Tibial artery (tissue), 4 donors: ENCODE data around the gene POLD4.

Source experiments
- DNase-seq, 2 donors: peaks; one replicate each; pipeline ENCODE4 v3.0.0-alpha.2; 2019
- H3K27ac ChIP-seq, 2 donors: fragments of 200-600 bp; sonication (generic) in 1 of 2; 1 replicate in 1 of 2; 2 replicates in 1 of 2; pipeline ENCODE4 v1.5.1; 2018 to 2019; ENCODE audit warnings: mild to moderate bottlenecking in 1 of 2
- H3K27me3 ChIP-seq, 2 donors: fragments of 200-600 bp; sonication (generic) in 1 of 2; one replicate each; pipeline versions ENCODE4 v1.5.1 to v1.6.0; 2016 to 2019
- H3K36me3 ChIP-seq, 3 donors: fragments of 200-600 bp; sonication (generic) in 2 of 3; one replicate each; pipeline ENCODE4 v1.5.1; 2016 to 2019; ENCODE audit warnings: mild to moderate bottlenecking in 2 of 3
- H3K4me1 ChIP-seq, 4 donors: fragments of 200-600 bp; sonication (generic) in 2 of 4; 1 replicate in 3 of 4; 2 replicates in 1 of 4; pipeline ENCODE4 v1.5.1; 2016 to 2019
- H3K4me3 ChIP-seq, 2 donors: fragments of 200-600 bp; sonication (generic) in 1 of 2; 1 replicate in 1 of 2; 2 replicates in 1 of 2; pipeline ENCODE4 v1.5.1; 2018 to 2019; ENCODE audit warnings: mild to moderate bottlenecking in 2 of 2
- H3K9me3 ChIP-seq, 3 donors: fragments of 200-600 bp; sonication (generic) in 1 of 3; one replicate each; pipeline ENCODE4 v1.5.1; 2016 to 2019
- intact Hi-C: fragments of 100-400 bp; cut with DNase I; formaldehyde crosslinking; loops from one replicate; pipeline ENCODE4 v1.15.0; 2023; ENCODE audit warnings: low total_unique reads
- TF ChIP-seq, protein P1 (sequence below), 2 experiments: fragments of 200-600 bp in 1 of 2; fragments of 450-650 bp in 1 of 2; IDR thresholded peaks; one replicate each; pipeline ENCODE4 v1.5.1; 2017 to 2019; ENCODE audit warnings: antibody characterized with exemption in 2 of 2, mild to moderate bottlenecking in 1 of 2, moderate library complexity in 1 of 2

POLD4 gene

GRCh38 chr11:67400251-67400941 lies 47.0 kb upstream of the POLD4 start:
- Histone ChIP-seq H3K4me1 (peaks cover 0 to 31% (median 25%) of the 10 kb centered on the region in 4 donors), H3K9me3 (no peaks in the 10 kb centered on the region), H3K27ac (peak overlapping the region; percentile 91 to 95), H3K4me3 (peak overlapping the region; percentile 89), H3K36me3 (peaks cover 21 to 44% (median 43%) of the 10 kb centered on the region in 3 donors), H3K27me3 (peaks cover 0 to 17% of the 10 kb centered on the region in 2 donors)
- no peak for DNase-seq
- intact Hi-C loops = loop anchor here (5.0 kb wide), 1 partner anchor 67 kb away; the partner anchor contains the start of gene TMEM134
- TF ChIP-seq, protein P1, sequence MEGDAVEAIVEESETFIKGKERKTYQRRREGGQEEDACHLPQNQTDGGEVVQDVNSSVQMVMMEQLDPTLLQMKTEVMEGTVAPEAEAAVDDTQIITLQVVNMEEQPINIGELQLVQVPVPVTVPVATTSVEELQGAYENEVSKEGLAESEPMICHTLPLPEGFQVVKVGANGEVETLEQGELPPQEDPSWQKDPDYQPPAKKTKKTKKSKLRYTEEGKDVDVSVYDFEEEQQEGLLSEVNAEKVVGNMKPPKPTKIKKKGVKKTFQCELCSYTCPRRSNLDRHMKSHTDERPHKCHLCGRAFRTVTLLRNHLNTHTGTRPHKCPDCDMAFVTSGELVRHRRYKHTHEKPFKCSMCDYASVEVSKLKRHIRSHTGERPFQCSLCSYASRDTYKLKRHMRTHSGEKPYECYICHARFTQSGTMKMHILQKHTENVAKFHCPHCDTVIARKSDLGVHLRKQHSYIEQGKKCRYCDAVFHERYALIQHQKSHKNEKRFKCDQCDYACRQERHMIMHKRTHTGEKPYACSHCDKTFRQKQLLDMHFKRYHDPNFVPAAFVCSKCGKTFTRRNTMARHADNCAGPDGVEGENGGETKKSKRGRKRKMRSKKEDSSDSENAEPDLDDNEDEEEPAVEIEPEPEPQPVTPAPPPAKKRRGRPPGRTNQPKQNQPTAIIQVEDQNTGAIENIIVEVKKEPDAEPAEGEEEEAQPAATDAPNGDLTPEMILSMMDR (IDR thresholded peaks at IDR 0.05) = no peak

- Histone ChIP-seq H3K4me1 (peaks cover 0 to 31% (median 25%) of the 10 kb centered on the region in 4 donors), H3K4me3 (no peak overlapping the region), H3K9me3 (no peaks in the 10 kb centered on the region), H3K27ac (no peak overlapping the region), H3K27me3 (peaks cover 0 to 3% of the 10 kb centered on the region in 2 donors), H3K36me3 (peaks cover 21 to 53% (median 43%) of the 10 kb centered on the region in 3 donors)
- no peak for DNase-seq
- TF ChIP-seq, protein P1 (IDR thresholded peaks at IDR 0.05) = no peak
- intact Hi-C loops = no loop called here
These were observed 45.6 kb upstream of the POLD4 start for GRCh38 chr11:67398661-67399563.

DNA sequence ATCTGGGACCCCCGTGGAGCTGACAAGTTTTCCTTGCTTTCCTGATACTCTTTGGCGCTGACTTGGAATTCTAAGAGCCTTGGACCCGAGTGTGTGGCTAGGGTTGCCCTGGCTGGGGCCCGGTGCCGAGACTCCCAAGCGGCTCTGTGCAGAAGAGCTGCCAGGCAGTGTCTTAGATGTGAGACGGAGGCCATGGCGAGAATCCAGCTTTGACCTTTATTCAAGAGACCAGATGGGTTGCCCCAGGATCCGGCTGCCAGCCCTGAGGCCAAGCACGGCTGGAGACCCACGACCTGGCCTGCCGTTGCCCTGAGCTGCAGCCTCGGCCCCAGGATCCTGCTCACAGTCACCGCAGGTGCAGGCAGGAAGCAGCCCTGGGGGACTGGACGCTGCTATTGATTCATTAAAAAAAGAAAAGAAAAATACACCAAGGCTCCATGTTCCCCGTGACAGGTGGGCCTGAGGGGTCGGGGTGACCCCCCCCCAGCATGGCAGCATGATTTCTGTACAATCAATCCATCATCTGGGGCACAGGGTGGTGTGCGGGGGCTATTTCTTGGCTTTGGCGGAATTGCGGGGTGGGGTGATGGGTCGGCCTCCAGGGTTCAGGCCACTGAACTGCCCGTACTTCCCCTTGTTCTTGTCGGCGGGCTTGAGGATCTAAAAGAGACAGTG lies 44.8 kb upstream of the POLD4 start:
- intact Hi-C loops = no loop called here
- H3K36me3 ChIP-seq = peaks cover 21 to 61% (median 43%) of the 10 kb centered on the region in 3 donors
- H3K4me1 ChIP-seq = peaks cover 0 to 31% (median 25%) of the 10 kb centered on the region in 4 donors

GRCh38 chr11:67397536-67397935 lies 44.2 kb upstream of the POLD4 start:
- no peaks in the 10 kb centered on the region for H3K27me3 ChIP-seq
- DNase-seq = no peak
- no peak overlapping the region for H3K27ac ChIP-seq
- no peak overlapping the region for H3K4me3 ChIP-seq
- peaks cover 0 to 34% (median 30%) of the 10 kb centered on the region in 4 donors for H3K4me1 ChIP-seq
- TF ChIP-seq, protein P1 (IDR thresholded peaks at IDR 0.05) = no peak
- no peaks in the 10 kb centered on the region for H3K9me3 ChIP-seq
- H3K36me3 ChIP-seq = peaks cover 21 to 61% (median 43%) of the 10 kb centered on the region in 3 donors
- intact Hi-C loops = no loop called here

More for the DNA sequence above, 44.8 kb upstream of the POLD4 start:
- H3K27me3 ChIP-seq = no peaks in the 10 kb centered on the region
- no peak for DNase-seq
- TF ChIP-seq, protein P1 (IDR thresholded peaks at IDR 0.05) = no peak
- H3K9me3 ChIP-seq = no peaks in the 10 kb centered on the region
- no peak overlapping the region for H3K27ac ChIP-seq
- H3K4me3 ChIP-seq = no peak overlapping the region
